ENCODE results near the gene CMPK2.

The CMPK2 gene

DNA sequence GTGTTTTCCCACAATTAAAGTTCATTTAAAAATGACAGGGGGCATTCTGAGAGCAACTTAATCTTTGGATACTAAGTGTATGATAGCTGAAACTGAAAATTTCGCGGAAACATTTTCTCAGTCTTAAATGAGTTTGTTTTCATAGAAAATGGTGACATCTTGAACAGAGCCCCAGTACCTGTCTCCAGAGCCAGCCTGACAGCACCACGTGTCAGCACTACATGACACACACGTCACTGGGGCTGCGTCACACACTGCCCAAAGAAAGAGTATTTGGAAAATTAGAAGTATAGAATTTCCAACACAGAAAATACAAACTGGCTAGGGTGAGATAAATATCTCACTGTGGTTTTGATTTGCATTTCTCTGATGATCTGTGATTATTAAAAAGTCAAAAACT is 50.8 kb downstream of the CMPK2 start:
- Mint-ChIP-seq H3K36me3 (no peaks in the 10 kb centered on the region), H3K9me3 (peaks cover 4% of the 10 kb centered on the region), H3K4me3 (no peak overlapping the region), H3K27ac (no peak overlapping the region), H3K27me3 (peaks cover 38% of the 10 kb centered on the region), H3K4me1 (no peaks in the 10 kb centered on the region)
- ATAC-seq: no peak

DNA sequence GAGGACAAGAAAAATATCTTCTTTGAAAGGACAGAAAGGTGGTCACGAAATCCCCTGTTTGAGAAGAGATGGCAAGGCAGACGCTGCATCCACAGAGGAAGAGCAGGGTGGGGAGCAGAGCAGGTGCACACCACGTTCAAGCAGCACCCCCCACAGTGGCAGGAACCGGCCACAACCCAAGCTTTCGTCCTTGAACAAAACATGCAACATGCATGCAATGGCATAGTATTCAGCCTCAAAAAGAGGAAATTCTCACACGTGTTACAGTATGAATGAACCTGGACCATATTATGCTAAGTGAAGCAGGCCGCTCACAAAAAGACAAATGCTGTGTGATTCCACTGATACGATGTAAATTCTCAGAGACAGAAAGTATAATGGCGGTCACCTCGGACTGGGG is 51.4 kb downstream of the CMPK2 start:
- H3K27me3 Mint-ChIP-seq: peaks cover 38% of the 10 kb centered on the region
- H3K36me3 Mint-ChIP-seq: no peaks in the 10 kb centered on the region
- no peak overlapping the region for H3K4me3 Mint-ChIP-seq
- no peaks in the 10 kb centered on the region for H3K4me1 Mint-ChIP-seq
- H3K9me3 Mint-ChIP-seq: peaks cover 4% of the 10 kb centered on the region
- H3K27ac Mint-ChIP-seq: no peak overlapping the region
- ATAC-seq: no peak

DNA sequence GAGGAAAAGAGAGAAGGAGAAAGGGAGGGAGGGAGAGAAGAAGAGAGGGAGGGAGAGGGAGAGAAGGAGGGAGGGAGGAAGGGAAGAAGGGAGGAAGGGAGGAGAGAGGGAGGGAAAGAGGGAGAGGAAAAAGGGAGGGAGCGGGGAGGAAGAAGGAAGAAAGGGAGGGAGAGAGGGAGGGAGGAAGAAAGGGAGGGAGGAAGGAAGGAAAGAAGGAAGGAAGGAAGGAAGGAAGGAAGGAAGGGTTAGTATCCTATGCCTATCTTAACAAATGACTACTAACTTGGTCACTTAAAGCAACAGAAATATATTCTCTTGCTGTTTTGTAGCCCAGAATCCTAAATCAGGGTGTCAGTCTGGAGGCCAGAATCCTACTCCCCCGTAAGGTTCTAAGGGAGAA is 52.1 kb downstream of the CMPK2 start:
- H3K9me3 Mint-ChIP-seq: peaks cover 4% of the 10 kb centered on the region
- no peaks in the 10 kb centered on the region for H3K36me3 Mint-ChIP-seq
- H3K4me3 Mint-ChIP-seq: no peak overlapping the region
- H3K27me3 Mint-ChIP-seq: peaks cover 45% of the 10 kb centered on the region
- ATAC-seq: no peak
- peaks cover 2% of the 10 kb centered on the region for H3K4me1 Mint-ChIP-seq
- H3K27ac Mint-ChIP-seq: no peak overlapping the region

DNA sequence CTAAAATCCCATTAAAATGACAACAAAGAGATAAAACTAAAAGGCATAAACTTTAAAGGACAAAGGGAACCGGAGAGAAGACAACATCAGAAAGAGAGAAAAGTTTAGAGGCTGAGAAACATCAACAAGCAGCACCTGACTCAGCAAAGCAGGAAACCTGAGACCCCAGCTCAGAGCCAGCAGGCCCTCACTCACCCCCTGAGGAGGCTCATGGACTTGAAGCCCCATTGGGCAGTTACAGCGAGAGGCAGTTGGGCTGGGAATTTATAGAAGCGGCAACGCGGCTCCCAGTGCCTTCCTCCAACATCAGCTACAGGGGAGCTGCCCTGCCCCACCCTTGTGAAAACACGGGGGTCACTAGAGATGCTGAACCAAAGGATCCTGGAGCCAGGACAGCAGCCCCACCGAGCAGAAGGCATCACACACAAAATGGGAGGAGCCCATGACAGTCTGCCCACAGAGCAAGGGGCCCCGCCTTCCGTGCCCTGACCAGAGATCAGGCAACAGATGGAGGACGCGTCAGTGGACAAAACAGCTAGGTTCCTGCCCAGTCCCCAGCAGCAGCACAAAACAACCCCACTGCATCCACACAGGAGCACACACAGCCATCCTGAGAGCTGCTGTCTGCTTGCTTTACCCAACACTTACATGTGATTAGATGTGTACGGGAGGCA is 52.7 kb downstream of the CMPK2 start:
- Mint-ChIP-seq H3K27me3 (peaks cover 49% of the 10 kb centered on the region), H3K9me3 (peaks cover 4% of the 10 kb centered on the region), H3K4me1 (peaks cover 6% of the 10 kb centered on the region), H3K4me3 (no peak overlapping the region), H3K27ac (no peak overlapping the region), H3K36me3 (no peaks in the 10 kb centered on the region)
- ATAC-seq: no peak

DNA sequence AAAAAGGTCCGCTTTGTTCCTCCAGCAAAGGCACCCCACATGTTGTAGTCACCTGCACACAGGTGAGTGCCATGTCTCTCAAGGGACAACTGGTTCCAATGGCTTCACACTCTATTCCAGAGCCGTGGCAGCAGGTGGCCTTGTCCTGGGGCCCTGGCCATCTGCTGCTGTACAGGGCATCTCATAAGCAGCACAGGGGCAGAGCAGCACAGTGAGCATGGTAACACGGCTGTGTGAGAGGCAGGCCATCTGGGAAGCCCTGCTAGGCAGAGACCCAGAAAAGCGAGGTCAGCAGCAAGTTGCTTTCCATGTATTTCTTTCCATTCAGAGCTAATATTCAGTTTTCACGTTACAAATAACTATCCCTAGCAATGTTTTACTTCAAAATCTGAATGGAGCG is 54.7 kb downstream of the CMPK2 start:
- Mint-ChIP-seq H3K4me1 (peaks cover 6% of the 10 kb centered on the region), H3K4me3 (no peak overlapping the region), H3K9me3 (peaks cover 4% of the 10 kb centered on the region), H3K36me3 (no peaks in the 10 kb centered on the region), H3K27me3 (peaks cover 60% of the 10 kb centered on the region), H3K27ac (no peak overlapping the region)
- ATAC-seq: no peak

DNA sequence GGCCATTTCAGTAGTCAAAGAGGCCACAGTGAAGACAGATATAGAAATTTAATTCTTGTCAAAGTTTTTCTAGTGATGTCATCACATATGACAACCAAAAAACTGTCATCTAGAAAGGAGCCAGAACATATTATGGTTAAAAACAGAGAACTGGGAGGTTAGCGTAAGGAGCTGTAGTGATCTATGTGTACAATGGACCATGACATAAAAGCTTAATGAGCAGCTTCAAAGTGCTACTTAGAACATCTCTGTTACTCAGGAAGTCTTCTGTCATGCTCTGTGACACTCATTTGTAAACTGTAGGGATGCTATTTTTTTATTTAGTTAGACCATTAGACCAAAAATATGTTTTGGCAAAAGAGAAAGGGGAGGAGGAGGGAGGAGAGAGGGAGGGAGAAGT is 57.3 kb downstream of the CMPK2 start:
- peak; percentile 47 for ATAC-seq
- Mint-ChIP-seq H3K27me3 (peaks cover 78% of the 10 kb centered on the region), H3K4me3 (no peak overlapping the region), H3K9me3 (no peaks in the 10 kb centered on the region), H3K4me1 (peaks cover 6% of the 10 kb centered on the region), H3K36me3 (no peaks in the 10 kb centered on the region), H3K27ac (no peak overlapping the region)

DNA sequence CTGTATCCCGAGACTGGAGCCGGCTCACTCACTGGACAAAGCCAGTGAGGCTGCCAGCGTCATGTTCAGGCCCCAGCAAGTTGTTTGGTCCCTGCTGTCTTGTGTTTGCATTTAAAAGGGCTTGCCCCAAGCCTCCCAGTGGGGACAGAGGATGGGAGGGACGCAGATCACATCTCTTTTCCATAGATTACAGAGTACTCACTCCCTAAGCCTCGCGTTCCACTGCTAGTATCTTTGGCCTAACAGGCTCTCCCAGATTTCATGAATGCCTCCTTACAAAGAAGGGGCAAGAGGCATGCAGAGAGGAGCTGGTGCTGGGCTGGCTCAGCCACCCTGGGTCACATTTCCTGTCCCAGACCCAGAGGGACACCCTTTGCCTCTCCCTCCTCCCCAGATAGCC is 59.1 kb downstream of the CMPK2 start:
- Mint-ChIP-seq H3K4me1 (peaks cover 6% of the 10 kb centered on the region), H3K9me3 (no peaks in the 10 kb centered on the region), H3K36me3 (no peaks in the 10 kb centered on the region), H3K27me3 (peaks cover 80% of the 10 kb centered on the region), H3K27ac (no peak overlapping the region), H3K4me3 (no peak overlapping the region)
- no peak for ATAC-seq

DNA sequence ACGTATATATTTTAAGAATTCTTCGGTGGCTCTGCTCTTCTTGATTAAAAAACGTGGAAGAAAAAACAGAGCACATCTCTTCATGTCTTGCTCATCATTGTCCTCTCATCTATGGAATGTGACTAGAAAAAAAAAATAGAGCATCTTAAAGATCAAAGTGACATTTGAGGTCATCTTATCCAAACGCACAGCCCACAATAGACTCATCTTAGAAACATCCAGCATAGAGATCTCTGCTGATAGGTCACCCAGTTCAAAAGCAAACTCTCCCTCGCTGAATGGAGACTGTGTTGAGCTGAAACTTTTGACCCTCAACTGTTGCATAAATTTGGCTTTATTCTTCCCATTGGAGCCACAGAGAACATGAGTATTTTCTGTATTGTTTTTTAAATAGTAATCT is 65.2 kb downstream of the CMPK2 start:
- Mint-ChIP-seq H3K9me3 (no peaks in the 10 kb centered on the region), H3K4me3 (no peak overlapping the region), H3K27ac (no peak overlapping the region), H3K27me3 (peaks cover 52% of the 10 kb centered on the region), H3K4me1 (no peaks in the 10 kb centered on the region), H3K36me3 (no peaks in the 10 kb centered on the region)
- ATAC-seq: no peak

Measured in stimulated activated memory B cell treated with anti-CD40 and anti-IgM and Interleukin-4, amounts not matched to agents 10 μg/mL and 1 μg/mL and 100 μg/mL, for 72 hours (primary cell).